Activated CD8-positive, alpha-beta memory T cell treated with anti-CD3 and anti-CD28 coated beads, Interleukin-2, amount 10 ng/mL, durations not matched to agents 7 days and 5 days (primary cell): ENCODE results near the gene ENGASE. TPM values are rescaled to one million over a fixed set of nuclear protein-coding genes. Genes with fewer than 3 reads are reported as not detected.
A peak's percentile ranks its signal among the peaks of the same experiment; 100 is the strongest.

Experiments used
- ATAC-seq: fragments of 150-1000 bp; cut with Tn5 transposase; one replicate; pipeline ENCODE4 v1.10.0; 2021; ENCODE audit warnings: moderate library complexity
- CTCF ChIA-PET: fragments of 350-600 bp; sonication (Branson Sonifier 250); formaldehyde crosslinking; loops from one replicate; lab custom pipeline; 2021; ENCODE audit warnings: antibody characterized with exemption; lab: Charles Lee
- DNase-seq: peaks from one replicate; pipeline ENCODE4 v3.0.0-alpha.2; 2020
- H3K27ac Mint-ChIP-seq: one replicate; pipeline ENCODE4 v1.8.0; 2021; ENCODE audit warnings: mild to moderate bottlenecking, mixed read lengths
- H3K27me3 Mint-ChIP-seq: one replicate; pipeline ENCODE4 v1.8.0; 2021; ENCODE audit warnings: mixed read lengths
- H3K36me3 Mint-ChIP-seq: one replicate; pipeline ENCODE4 v1.8.0; 2021; ENCODE audit warnings: mild to moderate bottlenecking, mixed read lengths
- H3K4me1 Mint-ChIP-seq: one replicate; pipeline ENCODE4 v1.8.0; 2021; ENCODE audit warnings: mixed read lengths
- H3K4me3 Mint-ChIP-seq: one replicate; pipeline ENCODE4 v1.8.0; 2021; ENCODE audit warnings: mild to moderate bottlenecking, moderate library complexity, mixed read lengths
- H3K9me3 Mint-ChIP-seq: one replicate; pipeline ENCODE4 v1.8.0; 2022; ENCODE audit warnings: low read depth, mixed read lengths
- total RNA-seq, 2 experiments: library from RNA; stranded (reverse); gene quantifications; one replicate each; pipeline ENCODE4 v1.2.3, GENCODE V29; 2021

Gene ENGASE
- total RNA-seq, 2 experiments from 2014 or later, result 42.9 to 45.7 TPM

- no peak overlapping the region for H3K27ac Mint-ChIP-seq
- H3K27me3 Mint-ChIP-seq, result no peaks in the 10 kb centered on the region
- H3K36me3 Mint-ChIP-seq, result no peaks in the 10 kb centered on the region
- DNase-seq, result no peak
- no peak overlapping the region for H3K4me3 Mint-ChIP-seq
- H3K9me3 Mint-ChIP-seq, result peaks cover 3% of the 10 kb centered on the region
- ATAC-seq, result no peak
- CTCF ChIA-PET, result interaction anchor here (1.0 to 3.7 kb wide), 3 partner anchors 42 to 358 kb away, joined by 3 to 28 read pairs (median 27); no protein-coding TSS in a partner anchor
- no peaks in the 10 kb centered on the region for H3K4me1 Mint-ChIP-seq
Measured at GRCh38 chr17:79043191-79043930, 31.3 kb upstream of the ENGASE start.

GRCh38 chr17:79043931-79044320 is 30.7 kb upstream of the ENGASE start:
- CTCF ChIA-PET, result interaction anchor here (0.6 to 3.7 kb wide), 5 partner anchors 21 to 665 kb away, joined by 3 to 28 read pairs (median 3); no protein-coding TSS in a partner anchor
- Mint-ChIP-seq H3K27ac (no peak overlapping the region), H3K4me3 (no peak overlapping the region)

DNA sequence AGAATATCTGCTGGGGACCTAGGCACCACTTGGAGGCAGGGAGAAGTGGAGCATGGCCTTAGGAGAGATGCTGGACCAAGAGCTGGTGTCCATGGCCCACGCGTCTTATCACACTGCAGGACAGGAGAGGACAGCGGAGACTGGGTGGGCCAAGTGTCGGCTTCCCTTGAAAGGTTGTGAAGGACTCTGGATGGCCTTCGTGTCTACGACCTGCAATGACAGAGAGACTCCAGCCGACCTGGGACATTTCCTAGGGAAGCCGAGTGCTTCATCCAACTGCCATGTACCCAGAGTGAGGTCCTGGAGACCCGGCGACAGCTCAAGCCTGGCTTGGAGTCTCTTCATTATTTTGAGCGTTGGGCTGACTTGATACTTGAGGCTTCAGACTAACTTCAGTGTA is 30.2 kb upstream of the ENGASE start:
- Mint-ChIP-seq H3K9me3 (peaks cover 3% of the 10 kb centered on the region), H3K4me1 (no peaks in the 10 kb centered on the region), H3K36me3 (no peaks in the 10 kb centered on the region), H3K27me3 (no peaks in the 10 kb centered on the region), H3K27ac (no peak overlapping the region), H3K4me3 (no peak overlapping the region)
- DNase-seq (no peak), ATAC-seq (no peak)
- CTCF ChIA-PET, result interaction anchor here (0.6 to 3.7 kb wide), 5 partner anchors 9 to 664 kb away, joined by 3 to 28 read pairs (median 13); no protein-coding TSS in a partner anchor

More at GRCh38 chr17:79043931-79044320, 30.7 kb upstream of the ENGASE start:
- ATAC-seq (no peak), DNase-seq (no peak)
- Mint-ChIP-seq H3K9me3 (peaks cover 3% of the 10 kb centered on the region), H3K27me3 (no peaks in the 10 kb centered on the region), H3K4me1 (no peaks in the 10 kb centered on the region), H3K36me3 (no peaks in the 10 kb centered on the region)

DNA sequence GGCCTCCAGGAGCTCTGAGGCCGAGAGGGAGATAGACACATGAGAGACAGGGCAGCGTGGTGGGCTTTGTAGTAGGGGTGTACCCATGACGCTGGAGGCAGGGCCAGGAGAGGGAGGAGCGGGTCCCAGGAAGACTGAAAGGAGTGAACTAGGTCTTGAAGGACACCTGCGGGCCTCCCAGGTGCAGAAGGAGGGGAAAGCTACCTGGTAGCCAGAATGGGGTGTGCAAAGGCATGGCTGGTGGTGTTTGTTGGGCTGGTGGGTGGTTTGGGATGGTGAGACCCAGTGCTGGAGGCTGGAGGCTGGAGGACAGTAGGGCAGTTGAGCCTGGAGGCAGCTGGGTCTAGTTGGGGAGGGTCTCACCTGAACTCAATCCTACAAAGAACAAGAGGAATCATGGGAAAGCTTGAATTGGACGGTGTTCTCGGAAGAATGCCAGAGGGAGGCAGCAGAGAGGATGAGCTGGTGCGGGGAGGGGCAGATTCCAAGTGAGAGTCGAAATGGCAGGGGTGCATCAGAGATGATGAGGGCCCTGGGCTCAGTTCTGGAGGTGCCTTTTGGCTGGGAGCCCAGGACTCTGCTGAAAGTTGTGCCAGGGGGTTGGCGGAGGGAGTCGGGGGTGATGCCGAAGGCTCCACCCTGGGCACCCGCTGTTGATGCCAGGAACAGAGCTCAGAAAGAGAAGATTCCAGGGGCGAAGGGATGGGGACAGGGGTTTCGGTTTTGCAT is 29.5 kb upstream of the ENGASE start:
- H3K36me3 Mint-ChIP-seq, result no peaks in the 10 kb centered on the region
- no peak for DNase-seq
- ATAC-seq, result no peak
- H3K27ac Mint-ChIP-seq, result no peak overlapping the region
- CTCF ChIA-PET, result interaction anchor here (0.8 to 3.7 kb wide), 23 partner anchors 9 to 662 kb away, joined by 3 to 28 read pairs (median 4); partner anchors contain the start of gene ENGASE
- no peaks in the 10 kb centered on the region for H3K4me1 Mint-ChIP-seq
- no peak overlapping the region for H3K4me3 Mint-ChIP-seq
- no peaks in the 10 kb centered on the region for H3K27me3 Mint-ChIP-seq
- H3K9me3 Mint-ChIP-seq, result peaks cover 3% of the 10 kb centered on the region

DNA sequence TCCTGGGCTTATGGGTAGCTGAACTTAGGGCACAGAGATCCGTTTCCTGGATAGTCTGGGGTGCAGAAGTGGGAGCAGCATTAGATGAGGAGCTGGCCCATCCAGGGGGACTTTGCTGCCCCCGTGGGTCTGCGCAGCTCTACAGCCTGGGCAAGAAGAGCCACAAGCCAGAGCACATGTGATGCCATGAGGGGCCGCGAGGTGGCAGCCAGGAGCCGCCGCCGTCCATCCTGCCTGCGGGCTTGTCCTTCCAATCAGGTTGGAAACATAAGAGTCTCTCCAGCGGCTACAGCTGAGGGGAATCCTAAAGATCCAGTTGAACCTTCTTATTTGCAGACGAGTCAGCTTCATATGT is 28.8 kb upstream of the ENGASE start:
- H3K27me3 Mint-ChIP-seq, result no peaks in the 10 kb centered on the region
- CTCF ChIA-PET, result interaction anchor here (0.8 to 3.7 kb wide), 22 partner anchors 8 to 662 kb away, joined by 3 to 28 read pairs (median 4); partner anchors contain the start of gene ENGASE
- H3K9me3 Mint-ChIP-seq, result peaks cover 3% of the 10 kb centered on the region
- H3K4me3 Mint-ChIP-seq, result no peak overlapping the region
- no peak overlapping the region for H3K27ac Mint-ChIP-seq
- DNase-seq (peak; percentile 71), ATAC-seq (peak; percentile 80)
- H3K36me3 Mint-ChIP-seq, result no peaks in the 10 kb centered on the region
- no peaks in the 10 kb centered on the region for H3K4me1 Mint-ChIP-seq

GRCh38 chr17:79046197-79046915 is 28.3 kb upstream of the ENGASE start:
- Mint-ChIP-seq H3K4me3 (no peak overlapping the region), H3K36me3 (no peaks in the 10 kb centered on the region), H3K4me1 (no peaks in the 10 kb centered on the region), H3K9me3 (peaks cover 3% of the 10 kb centered on the region), H3K27ac (no peak overlapping the region), H3K27me3 (peaks cover 3% of the 10 kb centered on the region)
- ATAC-seq (no peak), DNase-seq (no peak)
- CTCF ChIA-PET, result interaction anchor here (0.9 to 3.7 kb wide), 20 partner anchors 8 to 661 kb away, joined by 3 to 28 read pairs (median 4); partner anchors contain the start of gene ENGASE

DNA sequence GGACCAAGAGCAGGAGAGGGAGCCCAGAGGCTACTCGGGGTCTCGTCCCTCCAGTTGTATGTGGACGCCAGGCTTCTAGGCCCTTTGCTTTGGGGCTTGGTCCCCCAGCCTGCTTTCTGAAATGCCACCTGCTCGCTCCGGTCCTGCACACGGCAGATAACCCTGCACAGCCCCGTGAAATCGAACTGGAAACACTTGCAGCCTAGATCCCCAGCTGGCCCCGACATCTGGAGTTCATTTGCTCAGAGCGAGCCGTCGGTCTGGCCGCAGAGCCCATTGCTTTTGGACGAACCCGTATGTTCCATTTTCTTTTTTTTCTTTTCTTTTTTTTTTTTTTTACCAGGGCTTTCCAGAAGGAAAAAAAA is 27.7 kb upstream of the ENGASE start:
- DNase-seq, result no peak
- ATAC-seq, result no peak
- peaks cover 3% of the 10 kb centered on the region for H3K9me3 Mint-ChIP-seq
- no peak overlapping the region for H3K4me3 Mint-ChIP-seq
- H3K36me3 Mint-ChIP-seq, result no peaks in the 10 kb centered on the region
- CTCF ChIA-PET, result interaction anchor here (3.7 kb wide), 1 partner anchor 38 kb away, joined by 27 read pairs; no protein-coding TSS in a partner anchor
- no peak overlapping the region for H3K27ac Mint-ChIP-seq
- no peaks in the 10 kb centered on the region for H3K4me1 Mint-ChIP-seq
- H3K27me3 Mint-ChIP-seq, result peaks cover 5% of the 10 kb centered on the region

- Mint-ChIP-seq H3K27ac (no peak overlapping the region), H3K4me3 (no peak overlapping the region), H3K36me3 (no peaks in the 10 kb centered on the region), H3K9me3 (peaks cover 3% of the 10 kb centered on the region), H3K4me1 (no peaks in the 10 kb centered on the region), H3K27me3 (peaks cover 5% of the 10 kb centered on the region)
- ATAC-seq, result no peak
- no peak for DNase-seq
- CTCF ChIA-PET, result interaction anchor here (2.4 to 3.7 kb wide), 2 partner anchors 12 to 38 kb away, joined by 6 to 27 read pairs; no protein-coding TSS in a partner anchor
Measured at GRCh38 chr17:79047291-79047920, 27.2 kb upstream of the ENGASE start.

DNA sequence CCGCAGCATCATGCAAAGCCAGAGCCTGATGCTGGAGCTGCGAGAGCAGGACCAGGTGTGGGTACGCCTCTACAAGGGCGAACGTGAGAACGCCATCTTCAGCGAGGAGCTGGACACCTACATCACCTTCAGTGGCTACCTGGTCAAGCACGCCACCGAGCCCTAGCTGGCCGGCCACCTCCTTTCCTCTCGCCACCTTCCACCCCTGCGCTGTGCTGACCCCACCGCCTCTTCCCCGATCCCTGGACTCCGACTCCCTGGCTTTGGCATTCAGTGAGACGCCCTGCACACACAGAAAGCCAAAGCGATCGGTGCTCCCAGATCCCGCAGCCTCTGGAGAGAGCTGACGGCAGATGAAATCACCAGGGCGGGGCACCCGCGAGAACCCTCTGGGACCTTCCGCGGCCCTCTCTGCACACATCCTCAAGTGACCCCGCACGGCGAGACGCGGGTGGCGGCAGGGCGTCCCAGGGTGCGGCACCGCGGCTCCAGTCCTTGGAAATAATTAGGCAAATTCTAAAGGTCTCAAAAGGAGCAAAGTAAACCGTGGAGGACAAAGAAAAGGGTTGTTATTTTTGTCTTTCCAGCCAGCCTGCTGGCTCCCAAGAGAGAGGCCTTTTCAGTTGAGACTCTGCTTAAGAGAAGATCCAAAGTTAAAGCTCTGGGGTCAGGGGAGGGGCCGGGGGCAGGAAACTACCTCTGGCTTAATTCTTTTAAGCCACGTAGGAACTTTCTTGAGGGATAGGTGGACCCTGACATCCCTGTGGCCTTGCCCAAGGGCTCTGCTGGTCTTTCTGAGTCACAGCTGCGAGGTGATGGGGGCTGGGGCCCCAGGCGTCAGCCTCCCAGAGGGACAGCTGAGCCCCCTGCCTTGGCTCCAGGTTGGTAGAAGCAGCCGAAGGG is 26.4 kb upstream of the ENGASE start:
- Mint-ChIP-seq H3K36me3 (no peaks in the 10 kb centered on the region), H3K27me3 (peaks cover 6% of the 10 kb centered on the region), H3K27ac (no peak overlapping the region), H3K4me1 (no peaks in the 10 kb centered on the region), H3K4me3 (no peak overlapping the region), H3K9me3 (peaks cover under 1% of the 10 kb centered on the region)
- DNase-seq (no peak), ATAC-seq (no peak)
- CTCF ChIA-PET, result interaction anchor here (1.1 to 2.4 kb wide), 3 partner anchors 11 to 77 kb away, joined by 3 to 6 read pairs (median 4); no protein-coding TSS in a partner anchor

DNA sequence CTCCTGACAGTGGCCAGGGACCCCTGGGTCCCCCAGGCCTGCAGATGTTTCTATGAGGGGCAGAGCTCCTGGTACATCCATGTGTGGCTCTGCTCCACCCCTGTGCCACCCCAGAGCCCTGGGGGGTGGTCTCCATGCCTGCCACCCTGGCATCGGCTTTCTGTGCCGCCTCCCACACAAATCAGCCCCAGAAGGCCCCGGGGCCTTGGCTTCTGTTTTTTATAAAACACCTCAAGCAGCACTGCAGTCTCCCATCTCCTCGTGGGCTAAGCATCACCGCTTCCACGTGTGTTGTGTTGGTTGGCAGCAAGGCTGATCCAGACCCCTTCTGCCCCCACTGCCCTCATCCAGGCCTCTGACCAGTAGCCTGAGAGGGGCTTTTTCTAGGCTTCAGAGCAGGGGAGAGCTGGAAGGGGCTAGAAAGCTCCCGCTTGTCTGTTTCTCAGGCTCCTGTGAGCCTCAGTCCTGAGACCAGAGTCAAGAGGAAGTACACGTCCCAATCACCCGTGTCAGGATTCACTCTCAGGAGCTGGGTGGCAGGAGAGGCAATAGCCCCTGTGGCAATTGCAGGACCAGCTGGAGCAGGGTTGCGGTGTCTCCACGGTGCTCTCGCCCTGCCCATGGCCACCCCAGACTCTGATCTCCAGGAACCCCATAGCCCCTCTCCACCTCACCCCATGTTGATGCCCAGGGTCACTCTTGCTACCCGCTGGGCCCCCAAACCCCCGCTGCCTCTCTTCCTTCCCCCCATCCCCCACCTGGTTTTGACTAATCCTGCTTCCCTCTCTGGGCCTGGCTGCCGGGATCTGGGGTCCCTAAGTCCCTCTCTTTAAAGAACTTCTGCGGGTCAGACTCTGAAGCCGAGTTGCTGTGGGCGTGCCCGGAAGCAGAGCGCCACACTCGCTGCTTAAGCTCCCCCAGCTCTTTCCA is 25.5 kb upstream of the ENGASE start:
- CTCF ChIA-PET, result interaction anchor here (1.1 to 2.4 kb wide), 4 partner anchors 11 to 351 kb away, joined by 3 to 6 read pairs (median 4); no protein-coding TSS in a partner anchor
- ATAC-seq (no peak), DNase-seq (no peak)
- Mint-ChIP-seq H3K9me3 (peaks cover under 1% of the 10 kb centered on the region), H3K27me3 (peaks cover 12% of the 10 kb centered on the region), H3K27ac (no peak overlapping the region), H3K4me3 (no peak overlapping the region), H3K4me1 (no peaks in the 10 kb centered on the region), H3K36me3 (no peaks in the 10 kb centered on the region)

DNA sequence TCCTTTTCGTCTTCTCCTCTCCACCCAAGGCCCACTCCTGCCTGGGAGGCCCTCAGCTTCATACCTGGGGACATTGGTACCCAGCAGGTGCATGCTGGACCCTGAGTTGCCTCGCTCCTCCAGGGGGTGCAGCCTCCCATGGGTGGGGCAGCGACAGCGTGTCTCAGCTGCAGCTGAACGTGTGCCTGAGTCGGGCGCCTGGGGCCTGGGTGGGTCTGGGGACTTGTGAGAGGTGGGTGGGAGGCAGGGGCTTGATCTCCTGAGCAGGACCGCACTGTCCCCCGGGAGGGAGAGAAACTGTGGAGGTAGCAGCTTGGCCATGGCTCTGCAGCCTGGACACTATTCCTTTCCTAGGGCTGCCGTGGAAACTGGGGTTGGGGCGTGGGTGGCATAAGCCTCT is 24.8 kb upstream of the ENGASE start:
- H3K27me3 Mint-ChIP-seq, result peaks cover 12% of the 10 kb centered on the region
- no peak overlapping the region for H3K27ac Mint-ChIP-seq
- H3K36me3 Mint-ChIP-seq, result no peaks in the 10 kb centered on the region
- CTCF ChIA-PET, result interaction anchor here (1.1 to 1.2 kb wide), 2 partner anchors 78 to 351 kb away, joined by 3 read pairs; no protein-coding TSS in a partner anchor
- DNase-seq, result no peak
- H3K4me3 Mint-ChIP-seq, result no peak overlapping the region
- ATAC-seq, result no peak
- peaks cover 4% of the 10 kb centered on the region for H3K9me3 Mint-ChIP-seq
- H3K4me1 Mint-ChIP-seq, result no peaks in the 10 kb centered on the region
